Medulla oblongata (tissue), 1 donor: ENCODE data around the gene NECAB3.
"Not testable (repeated sequence)": the region's sequence is repeated elsewhere in the genome, so short reads cannot be mapped to it uniquely, and the experiment has no call there.

Experiments used
- DNase-seq: peaks from one replicate; pipeline ENCODE4 v3.0.0-alpha.2; 2015; ENCODE audit errors: extremely low spot score

Gene NECAB3

GRCh38 chr20:33650111-33650752 is 24.0 kb downstream of the NECAB3 start:
- no peak for DNase-seq

- DNase-seq: peak; percentile 63
These were observed 25.0 kb downstream of the NECAB3 start for GRCh38 chr20:33649201-33649681.

GRCh38 chr20:33648396-33649004 is 25.7 kb downstream of the NECAB3 start:
- DNase-seq: no peak

- DNase-seq: peak; percentile 53
These were observed 26.4 kb downstream of the NECAB3 start for GRCh38 chr20:33647603-33648395.

- not testable (repeated sequence) for DNase-seq
These were observed 27.1 kb downstream of the NECAB3 start for GRCh38 chr20:33646959-33647602.

GRCh38 chr20:33646191-33646590 is 28.0 kb downstream of the NECAB3 start:
- DNase-seq: no peak

- DNase-seq: no peak
These were observed 28.8 kb downstream of the NECAB3 start for GRCh38 chr20:33645396-33645795.

GRCh38 chr20:33645072-33645358 is 29.2 kb downstream of the NECAB3 start:
- DNase-seq: no peak

GRCh38 chr20:33644313-33645071 is 29.7 kb downstream of the NECAB3 start:
- DNase-seq: no peak

GRCh38 chr20:33640287-33640686 is 33.9 kb downstream of the NECAB3 start:
- no peak for DNase-seq

GRCh38 chr20:33636776-33637175 is 37.5 kb downstream of the NECAB3 start:
- DNase-seq: no peak

- DNase-seq: no peak
These were observed 38.9 kb downstream of the NECAB3 start for GRCh38 chr20:33635341-33635740.

GRCh38 chr20:33631910-33632309 is 42.3 kb downstream of the NECAB3 start:
- not testable (repeated sequence) for DNase-seq

GRCh38 chr20:33630507-33630906 is 43.7 kb downstream of the NECAB3 start:
- DNase-seq: no peak

- DNase-seq: no peak
These were observed 44.2 kb downstream of the NECAB3 start for GRCh38 chr20:33629979-33630378.

GRCh38 chr20:33629533-33629932 is 44.7 kb downstream of the NECAB3 start:
- DNase-seq: no peak

GRCh38 chr20:33627577-33628216 is 46.5 kb downstream of the NECAB3 start:
- no peak for DNase-seq

- no peak for DNase-seq
These were observed 48.0 kb downstream of the NECAB3 start for GRCh38 chr20:33626190-33626589.

- DNase-seq: no peak
These were observed 49.8 kb downstream of the NECAB3 start for GRCh38 chr20:33624399-33624798.

GRCh38 chr20:33622705-33623365 is 51.4 kb downstream of the NECAB3 start:
- DNase-seq: no peak
